GM21447 (cell line): ENCODE results near the gene STAT4.

ENCODE experiments used
- ATAC-seq: cut with Tn5 transposase; IDR thresholded peaks from one replicate; pipeline ENCODE4 v1.9.1; 2021; ENCODE audit not compliant: unreplicated experiment

Gene STAT4

GRCh38 chr2:191048073-191048472 lies 102.7 kb downstream of the STAT4 start:
- no peak for ATAC-seq

DNA sequence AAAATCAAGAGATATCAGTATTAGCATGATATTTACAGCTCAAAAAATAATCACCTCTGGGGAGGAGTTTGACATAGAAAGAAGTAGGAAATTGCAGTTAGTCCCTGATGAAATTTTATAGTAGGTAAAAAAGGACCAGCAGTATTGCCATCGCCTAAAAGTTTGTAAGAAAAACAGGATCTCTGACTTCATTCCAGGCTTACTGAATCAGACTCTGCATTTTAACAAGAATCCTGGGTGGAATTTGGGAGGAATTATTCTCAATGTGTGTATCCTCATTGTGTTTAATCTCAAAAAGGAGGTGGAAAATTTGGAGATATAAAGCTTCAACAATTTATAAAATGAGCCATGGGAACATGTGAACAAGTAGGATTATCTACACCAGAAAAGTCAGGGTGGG lies 105.7 kb downstream of the STAT4 start:
- no peak for ATAC-seq

DNA sequence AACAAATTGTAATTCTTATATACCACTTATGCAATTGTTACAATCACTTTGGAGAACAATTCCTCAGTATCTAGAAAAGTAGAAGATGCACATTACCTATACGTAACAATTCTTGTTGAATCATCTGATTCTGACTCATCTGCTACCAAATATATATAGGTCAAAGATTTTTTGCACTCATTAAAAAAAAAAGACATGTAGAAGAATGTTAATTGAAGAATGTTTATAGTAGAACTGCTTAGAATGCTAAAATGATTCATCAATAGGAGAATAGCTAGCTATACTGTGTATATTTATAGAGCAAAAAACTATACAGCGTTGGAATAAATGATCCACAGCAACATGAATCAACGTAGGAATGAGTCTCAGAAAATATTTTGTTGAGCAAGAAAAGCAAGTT lies 107.4 kb downstream of the STAT4 start:
- ATAC-seq: no peak

- ATAC-seq: no peak
These were observed 109.2 kb downstream of the STAT4 start for GRCh38 chr2:191041418-191042161.

- no peak for ATAC-seq
These were observed 111.2 kb downstream of the STAT4 start for GRCh38 chr2:191039616-191040015.

DNA sequence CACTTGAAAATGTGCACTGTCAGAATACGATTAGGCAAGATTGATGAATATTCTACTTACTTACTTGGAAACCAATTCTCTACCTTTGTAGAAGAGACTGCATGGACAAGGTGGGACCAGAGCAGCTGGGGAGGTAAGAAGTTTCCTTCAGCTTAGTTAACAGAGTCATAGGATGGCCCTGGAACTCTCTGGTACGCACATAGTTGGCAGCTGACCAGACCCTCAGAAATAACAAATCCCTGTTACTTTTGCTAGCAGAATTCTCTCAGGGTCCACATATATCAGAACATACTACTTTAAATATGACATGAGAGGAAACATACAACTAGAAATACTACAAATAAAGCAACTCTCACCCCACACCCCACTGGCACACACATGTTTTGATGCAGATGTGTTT lies 112.1 kb downstream of the STAT4 start:
- no peak for ATAC-seq

- ATAC-seq: no peak
These were observed 112.5 kb downstream of the STAT4 start for GRCh38 chr2:191038241-191038725.

- no peak for ATAC-seq
These were observed 113.4 kb downstream of the STAT4 start for GRCh38 chr2:191037351-191037750.

DNA sequence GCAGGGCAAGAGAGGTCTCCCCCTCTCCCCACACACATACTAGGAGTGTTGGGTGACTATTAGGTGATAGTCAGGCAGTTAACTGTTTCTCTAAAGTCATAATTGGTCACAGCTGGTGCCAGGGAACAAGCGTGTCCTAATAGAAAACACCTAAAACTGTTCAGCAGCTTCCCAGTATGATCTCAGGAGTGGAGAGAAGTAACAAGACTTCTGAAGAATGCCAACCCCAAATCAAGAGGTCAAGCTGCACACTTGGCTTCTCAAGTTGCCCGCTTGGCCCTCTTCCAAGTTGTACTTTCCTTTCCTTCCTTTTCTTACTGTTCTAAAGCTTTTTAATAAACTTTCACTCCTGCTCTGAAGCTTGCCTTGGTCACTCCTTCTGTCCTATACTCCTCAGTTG lies 114.4 kb downstream of the STAT4 start:
- no peak for ATAC-seq

DNA sequence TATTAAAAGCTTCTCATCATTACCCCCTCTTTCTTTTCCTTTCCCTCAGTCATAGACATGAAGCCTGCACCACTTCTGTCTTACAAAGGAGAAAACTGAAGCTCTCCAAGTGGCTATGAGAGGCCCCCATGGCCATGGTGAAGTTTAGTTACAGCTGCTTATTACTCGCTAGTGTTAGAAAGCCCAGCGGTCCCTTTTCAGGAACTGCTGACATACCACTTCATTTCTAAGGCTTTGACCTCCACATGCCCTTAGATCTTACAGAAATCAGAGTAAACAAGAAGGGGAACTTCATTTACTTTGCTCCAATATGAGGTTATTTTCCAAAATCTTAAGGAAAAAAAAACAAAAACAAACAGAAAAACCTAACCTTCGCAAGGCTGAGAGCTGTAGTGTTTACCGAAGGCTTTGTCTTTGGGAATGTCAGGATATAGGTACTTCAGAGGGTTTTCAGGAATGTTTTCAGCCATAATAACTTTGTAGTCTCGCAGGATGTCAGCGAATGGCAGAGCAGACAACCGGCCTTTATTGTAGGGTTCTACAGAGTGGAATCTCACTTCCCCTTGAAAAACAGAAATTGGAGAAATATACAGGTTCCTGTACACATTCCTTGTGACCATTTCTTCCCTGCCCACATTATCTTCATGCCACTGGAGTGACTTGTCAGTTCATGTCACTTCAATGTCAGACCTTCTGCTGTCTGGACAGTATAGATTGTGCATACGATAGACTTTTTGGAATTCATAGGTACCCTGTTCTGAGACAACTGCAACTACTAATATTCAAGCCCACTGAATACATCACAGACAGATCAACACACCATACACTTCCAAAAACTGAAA lies 118.0 kb downstream of the STAT4 start:
- ATAC-seq: no peak

- no peak for ATAC-seq
These were observed 119.5 kb downstream of the STAT4 start for GRCh38 chr2:191031256-191031655.

DNA sequence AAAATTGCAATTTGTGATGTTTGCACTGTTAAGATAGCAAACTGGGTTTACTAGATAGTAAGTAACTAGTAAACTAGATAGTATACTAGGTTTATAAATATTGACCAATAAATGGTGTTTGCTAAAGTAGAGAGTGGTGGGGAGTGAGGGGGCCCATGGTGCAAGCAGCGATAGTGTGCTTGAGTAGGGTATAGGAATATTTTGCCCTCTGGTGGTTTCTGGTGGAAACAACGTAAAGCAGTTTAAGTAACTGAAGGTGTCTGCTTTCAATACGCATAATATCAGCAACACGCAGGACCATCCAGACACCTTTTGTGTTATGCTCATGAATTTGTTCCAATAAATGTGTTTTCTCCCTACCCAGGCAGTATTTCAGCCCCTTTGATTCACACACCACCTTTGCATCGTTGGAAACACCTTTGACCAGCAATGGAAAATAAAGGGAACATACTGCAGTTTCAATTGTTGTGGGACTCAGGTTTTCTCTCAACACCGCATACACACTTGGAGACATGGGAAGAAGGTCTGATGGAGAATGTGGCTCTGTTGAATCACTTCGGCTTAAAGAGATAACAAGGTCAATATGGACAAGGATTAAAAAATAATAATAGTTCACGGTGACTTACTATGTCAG lies 120.2 kb downstream of the STAT4 start:
- peak; percentile 94 for ATAC-seq

GRCh38 chr2:191029280-191029950 lies 121.4 kb downstream of the STAT4 start:
- no peak for ATAC-seq

GRCh38 chr2:191026377-191026776 lies 124.4 kb downstream of the STAT4 start:
- ATAC-seq: no peak

- no peak for ATAC-seq
These were observed 125.7 kb downstream of the STAT4 start for GRCh38 chr2:191025135-191025534.

DNA sequence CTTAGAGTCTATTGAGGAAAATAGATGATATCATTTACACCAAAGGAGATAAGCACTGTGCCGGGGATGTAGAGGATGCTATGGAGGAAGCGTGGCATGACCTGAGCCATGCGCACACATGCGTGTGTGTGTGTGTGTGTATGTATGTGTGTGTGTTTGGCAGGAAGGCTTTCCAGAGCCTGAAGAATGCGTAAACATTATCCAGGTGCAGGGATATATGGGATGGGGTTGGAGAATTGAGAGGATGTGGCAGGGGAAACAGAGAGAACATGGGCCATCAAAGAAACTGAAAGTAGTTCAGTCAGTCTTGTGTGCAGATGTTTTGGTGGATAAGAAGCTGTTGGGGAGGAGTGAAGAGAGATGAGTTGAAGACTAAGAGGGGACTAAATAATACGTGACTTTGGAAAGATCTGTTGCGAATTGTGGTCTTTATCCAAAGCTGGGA lies 127.5 kb downstream of the STAT4 start:
- ATAC-seq: no peak

GRCh38 chr2:191020742-191021381 lies 129.9 kb downstream of the STAT4 start:
- ATAC-seq: peak; percentile 6

DNA sequence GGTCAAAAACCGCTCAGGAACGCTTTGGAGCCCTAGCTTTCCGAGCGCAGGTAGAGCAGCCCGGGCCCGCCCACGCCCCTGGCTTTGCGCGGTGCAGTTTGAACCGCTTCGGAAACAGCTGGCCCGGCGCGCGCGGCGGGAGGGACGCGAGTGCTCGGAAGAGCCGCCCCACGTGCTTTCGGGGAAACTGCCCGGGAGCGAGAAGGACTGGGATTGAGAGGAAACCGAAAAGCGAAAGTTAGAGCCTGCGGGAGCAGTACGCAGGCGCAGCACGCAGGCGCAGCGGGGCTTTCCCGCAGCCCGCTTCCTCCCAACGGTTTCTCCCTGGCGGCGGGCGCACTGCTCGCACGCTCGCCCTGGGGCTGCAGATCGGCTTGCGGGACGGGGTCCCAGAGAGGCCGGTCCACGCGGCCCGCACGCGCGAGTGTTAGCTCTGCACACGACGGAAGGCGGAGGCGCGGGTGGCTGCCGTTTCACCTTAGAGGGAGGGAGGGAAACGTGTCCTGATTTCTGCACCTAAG lies 130.5 kb downstream of the STAT4 start:
- peak; percentile 64 for ATAC-seq

GRCh38 chr2:191019376-191019775 lies 131.4 kb downstream of the STAT4 start:
- ATAC-seq: no peak

- no peak for ATAC-seq
These were observed 132.1 kb downstream of the STAT4 start for GRCh38 chr2:191018643-191019119.
